ENCODE results near the gene CHRM4. TPM values are rescaled to one million over a fixed set of nuclear protein-coding genes. Genes with fewer than 3 reads are reported as not detected.

CHRM4 gene
- total RNA-seq, 1 experiment from 2014 or later, result 1.1 TPM

GRCh38 chr11:46393759-46394158, 2.2 kb upstream of the CHRM4 start:
- H3K27ac ChIP-seq (ENCODE audit: low read depth, low read length), result no peak overlapping the region
- H3K4me2 ChIP-seq (ENCODE audit: low read length), result no peak overlapping the region
- intact Hi-C loops (cut with micrococcal nuclease), result no loop called here
- H3K36me3 ChIP-seq (ENCODE audit: control insufficient read depth in 1 of 2, insufficient read depth in 2 of 2, low read length in 2 of 2), result 0 out of 4 replicates have a peak, but pooled peaks cover 0 to 5% of the 10 kb centered on the region in 2 experiments
- ChIA-PET CTCF (no interaction called here), RAD21 (ENCODE audit: low non-redundant PET in 1 of 2, low total read pairs in 2 of 2, uncharacterized antibody in 2 of 2, unreplicated experiment in 2 of 2) (no interaction called here), POLR2A (no interaction called here)
- H3K9me2 ChIP-seq (ENCODE audit: insufficient read depth), result no peaks in the 10 kb centered on the region
- no peak overlapping the region for H3K4me3 ChIP-seq (replicated peaks in 1 of 2; ENCODE audit: low read depth in 1 of 2, low read length in 2 of 2)
- H3K27me3 ChIP-seq (ENCODE audit: insufficient read depth, low read length), result no peaks in the 10 kb centered on the region
- ATAC-seq (no peak), DNase-seq (ENCODE audit: low read depth, low spot score) (no peak)
- no peaks in the 10 kb centered on the region for H3K9me3 ChIP-seq (ENCODE audit: control insufficient read depth in 1 of 2, insufficient read depth in 1 of 2, low read depth in 1 of 2, low read length in 2 of 2)
- TF ChIP-seq SRF (IDR thresholded peaks at IDR 0.05; ENCODE audit: low read depth), result no peak
- TF ChIP-seq POLR2AphosphoS5 (IDR thresholded peaks at IDR 0.05; ENCODE audit: low read depth, low read length), result no peak
- TF ChIP-seq EZH2 (IDR thresholded peaks at IDR 0.05), result no peak
- no peak for TF ChIP-seq REST (IDR thresholded peaks at IDR 0.05; ENCODE audit: low read depth)
- TF ChIP-seq POLR2A (IDR thresholded peaks at IDR 0.05; ENCODE audit: borderline replicate concordance, extremely low read depth, insufficient read depth, insufficient read length), result no peak
- no peak for TF ChIP-seq FOSL1 (IDR thresholded peaks at IDR 0.05; ENCODE audit: low read depth)
- TF ChIP-seq ZNF274 (IDR thresholded peaks at IDR 0.05; ENCODE audit: low read depth, low read length), result no peak
- TF ChIP-seq ELF1 (IDR thresholded peaks at IDR 0.05; ENCODE audit: borderline replicate concordance, low read depth), result no peak
- no peak for TF ChIP-seq YY1 (IDR thresholded peaks at IDR 0.05; ENCODE audit: extremely low read depth, insufficient replicate concordance, low read depth, low read length)
- TF ChIP-seq MAX (IDR thresholded peaks at IDR 0.05), result no peak
- no peak for TF ChIP-seq EGR1 (IDR thresholded peaks at IDR 0.05; ENCODE audit: low read depth)
- no peak for TF ChIP-seq TCF7L2 (IDR thresholded peaks at IDR 0.05; ENCODE audit: borderline replicate concordance, extremely low read depth, insufficient read depth, insufficient read length)
- no peak for TF ChIP-seq CTCF (IDR thresholded peaks at IDR 0.05 in 2 of 3, conservative IDR thresholded peaks at IDR 0.05 in 1 of 3; ENCODE audit: borderline replicate concordance in 1 of 3, insufficient read depth in 1 of 3, low read depth in 2 of 3, low read length in 2 of 3)
- no peak for TF ChIP-seq SIN3A (IDR thresholded peaks at IDR 0.05; ENCODE audit: low read depth)
- no peak for TF ChIP-seq ATF3 (IDR thresholded peaks at IDR 0.05)
- TF ChIP-seq SP1 (IDR thresholded peaks at IDR 0.05; ENCODE audit: low read depth), result no peak
- TF ChIP-seq CBX3 (IDR thresholded peaks at IDR 0.05; ENCODE audit: low read depth), result no peak
- no peak for TF ChIP-seq RAD21 (IDR thresholded peaks at IDR 0.05; ENCODE audit: low read depth)
- TF ChIP-seq ZBTB33 (IDR thresholded peaks at IDR 0.05; ENCODE audit: extremely low read depth, insufficient replicate concordance, low read length), result no peak
- TF ChIP-seq JUND (IDR thresholded peaks at IDR 0.05), result no peak
- H2AFZ ChIP-seq (ENCODE audit: low read depth, low read length, poor library complexity, severe bottlenecking), result no peak overlapping the region
- H3K9ac ChIP-seq (ENCODE audit: low read length), result no peak overlapping the region
- peaks cover 3 to 34% of the 10 kb centered on the region in 2 experiments; a peak in 3 of 4 replicates for H3K4me1 ChIP-seq (ENCODE audit: control insufficient read depth in 1 of 2, insufficient read depth in 2 of 2, low read length in 2 of 2)
- no TSS peak for BruUV-seq (replicated peaks)
- no peaks in the 10 kb centered on the region for H3K79me2 ChIP-seq (ENCODE audit: insufficient read depth, low read length)
- no peaks in the 10 kb centered on the region for H4K20me1 ChIP-seq (ENCODE audit: insufficient read depth)

Measured in HCT116 (cell line).